GM13976 (cell line): Measurements from ENCODE around the gene APEH.

ENCODE experiments used
- DNase-seq: peaks from one replicate; pipeline ENCODE4 v3.0.0; 2012; ENCODE audit warnings: low spot score
- in situ Hi-C: fragments of 300-500 bp; cut with MboI; formaldehyde crosslinking; loops from one replicate; pipeline ENCODE4 v1.12.0; 2022; ENCODE audit warnings: low sequenced_read_pairs, mixed read lengths, inconsistent platforms; ENCODE audit not compliant: unreplicated experiment
- TF ChIP-seq, protein P1 (sequence below): IDR thresholded peaks from 2 replicates; pipeline ENCODE4 v1.5.1; 2012; ENCODE audit warnings: borderline replicate concordance, mild to moderate bottlenecking; ENCODE audit not compliant: insufficient read depth; ENCODE audit errors: extremely low read depth, missing control alignments, control extremely low read depth

The APEH gene

DNA sequence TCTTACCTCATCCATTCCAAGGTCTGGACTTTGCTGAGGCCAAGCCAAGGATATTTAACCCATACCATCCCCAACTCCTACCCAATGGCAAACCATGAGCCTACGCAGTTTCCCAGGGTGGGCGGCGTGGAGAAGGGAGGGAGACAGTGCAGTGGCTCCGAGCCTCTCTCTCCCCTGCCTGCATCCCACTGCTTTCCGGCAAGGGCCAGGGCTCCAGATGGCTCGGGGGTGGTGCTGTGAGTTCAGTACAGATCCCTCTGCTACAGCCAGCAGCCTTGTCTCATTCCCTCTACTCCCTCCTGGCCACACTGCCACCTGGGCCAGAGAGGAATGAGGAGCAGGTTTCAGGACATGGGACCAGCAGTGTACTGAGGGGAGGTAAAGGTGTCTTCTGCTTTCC, 44.3 kb upstream of the APEH start:
- in situ Hi-C loops = no loop called here
- DNase-seq = no peak
- TF ChIP-seq, protein P1, sequence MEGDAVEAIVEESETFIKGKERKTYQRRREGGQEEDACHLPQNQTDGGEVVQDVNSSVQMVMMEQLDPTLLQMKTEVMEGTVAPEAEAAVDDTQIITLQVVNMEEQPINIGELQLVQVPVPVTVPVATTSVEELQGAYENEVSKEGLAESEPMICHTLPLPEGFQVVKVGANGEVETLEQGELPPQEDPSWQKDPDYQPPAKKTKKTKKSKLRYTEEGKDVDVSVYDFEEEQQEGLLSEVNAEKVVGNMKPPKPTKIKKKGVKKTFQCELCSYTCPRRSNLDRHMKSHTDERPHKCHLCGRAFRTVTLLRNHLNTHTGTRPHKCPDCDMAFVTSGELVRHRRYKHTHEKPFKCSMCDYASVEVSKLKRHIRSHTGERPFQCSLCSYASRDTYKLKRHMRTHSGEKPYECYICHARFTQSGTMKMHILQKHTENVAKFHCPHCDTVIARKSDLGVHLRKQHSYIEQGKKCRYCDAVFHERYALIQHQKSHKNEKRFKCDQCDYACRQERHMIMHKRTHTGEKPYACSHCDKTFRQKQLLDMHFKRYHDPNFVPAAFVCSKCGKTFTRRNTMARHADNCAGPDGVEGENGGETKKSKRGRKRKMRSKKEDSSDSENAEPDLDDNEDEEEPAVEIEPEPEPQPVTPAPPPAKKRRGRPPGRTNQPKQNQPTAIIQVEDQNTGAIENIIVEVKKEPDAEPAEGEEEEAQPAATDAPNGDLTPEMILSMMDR = no peak

DNA sequence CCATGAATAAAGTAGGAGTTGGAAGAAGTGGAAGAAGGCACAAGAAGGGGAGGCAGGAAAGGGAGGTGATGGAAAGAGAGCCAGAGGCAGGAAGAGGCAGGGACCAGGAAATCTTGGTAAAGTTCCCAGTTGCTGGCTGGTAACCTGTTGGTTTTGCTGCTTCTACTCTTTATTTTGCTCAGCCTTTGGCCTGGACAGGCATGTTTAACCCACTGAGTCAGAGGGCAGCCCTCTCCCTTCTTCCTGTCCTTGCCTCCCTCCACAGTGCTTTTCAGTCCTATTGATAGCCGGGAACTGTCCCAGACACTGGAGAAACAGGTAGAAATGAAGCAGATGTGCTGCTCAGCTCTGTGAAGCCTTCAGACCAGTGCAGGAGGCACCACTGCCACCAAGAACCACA, 43.4 kb upstream of the APEH start:
- TF ChIP-seq, protein P1 = no peak
- in situ Hi-C loops = no loop called here
- DNase-seq = no peak

DNA sequence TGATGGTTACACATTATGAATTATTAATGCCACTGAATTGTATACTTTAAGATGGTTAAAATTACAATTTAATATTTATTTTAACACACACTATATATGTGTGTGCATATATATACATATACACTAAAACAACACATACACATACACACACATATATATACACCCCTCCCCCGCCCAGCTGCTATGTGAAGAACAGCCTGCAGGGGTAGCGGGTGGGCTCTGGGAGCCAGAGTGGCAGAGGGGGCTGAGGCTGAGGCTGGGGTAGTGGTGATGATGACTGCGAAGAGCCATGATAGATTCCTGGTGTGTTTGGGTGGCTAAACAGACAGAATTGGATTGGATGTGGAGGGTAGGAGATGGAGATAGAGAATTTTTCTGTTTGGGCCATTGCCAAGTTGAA, 39.4 kb upstream of the APEH start:
- no peak for DNase-seq
- in situ Hi-C loops = no loop called here

DNA sequence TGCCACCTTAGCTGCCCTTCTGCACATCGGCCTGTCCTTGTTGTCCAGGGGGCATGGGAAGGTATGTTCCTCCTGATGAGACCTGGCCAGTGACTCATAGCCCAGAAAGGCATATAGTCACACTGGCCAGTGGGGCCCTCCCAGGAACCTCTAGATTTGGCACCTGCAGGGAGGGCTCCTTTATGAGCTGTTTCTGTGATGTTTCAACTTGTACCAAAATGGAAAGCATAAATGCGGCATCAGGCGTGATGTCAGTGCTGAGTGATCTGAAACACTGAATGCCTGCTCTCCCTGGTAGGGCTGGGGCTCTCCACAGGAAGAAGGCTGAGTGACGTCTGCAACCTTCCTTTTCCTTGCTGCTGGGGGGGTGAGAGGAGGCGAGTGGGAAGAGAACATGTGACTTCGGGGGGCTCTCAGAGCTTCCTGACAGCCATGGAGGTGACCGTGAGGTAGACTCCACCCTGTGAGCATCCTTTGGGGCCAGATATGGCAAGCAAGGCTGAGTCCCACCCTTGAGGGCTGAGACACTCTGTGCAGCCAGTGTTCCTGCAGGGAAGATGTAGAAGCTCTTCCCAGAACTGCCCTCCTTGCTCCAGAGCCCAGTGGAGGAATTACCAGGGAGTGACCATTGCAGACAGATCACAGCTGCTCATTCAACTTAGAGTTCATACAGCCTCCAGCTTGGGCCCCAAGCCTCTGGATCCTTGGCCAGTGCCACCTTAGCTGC, 37.1 kb upstream of the APEH start:
- no peak for DNase-seq
- TF ChIP-seq, protein P1 = no peak
- in situ Hi-C loops = no loop called here

More for the DNA sequence above, 39.4 kb upstream of the APEH start:
- TF ChIP-seq, protein P1 = no peak

DNA sequence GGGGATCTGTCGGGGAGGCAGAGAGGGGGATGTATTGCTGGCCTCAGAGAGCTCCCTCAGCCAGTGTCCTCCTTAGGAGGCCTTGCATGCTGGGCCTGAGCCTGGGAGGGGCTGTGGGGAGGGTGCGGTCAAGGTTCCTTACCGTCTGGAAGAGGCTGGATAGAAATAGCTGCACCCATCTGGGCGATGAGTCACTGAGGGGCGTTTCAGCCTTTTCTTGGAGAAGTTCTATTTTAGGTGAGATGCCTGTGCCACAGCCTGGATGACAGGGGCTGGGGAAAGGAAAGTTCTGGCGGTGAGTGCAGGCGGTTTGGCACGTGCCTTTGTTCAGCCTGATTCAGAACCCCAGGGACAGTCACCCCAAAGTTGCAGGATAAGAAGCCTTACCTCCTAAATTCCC, 35.7 kb upstream of the APEH start:
- TF ChIP-seq, protein P1 = no peak
- no peak for DNase-seq
- in situ Hi-C loops = no loop called here

DNA sequence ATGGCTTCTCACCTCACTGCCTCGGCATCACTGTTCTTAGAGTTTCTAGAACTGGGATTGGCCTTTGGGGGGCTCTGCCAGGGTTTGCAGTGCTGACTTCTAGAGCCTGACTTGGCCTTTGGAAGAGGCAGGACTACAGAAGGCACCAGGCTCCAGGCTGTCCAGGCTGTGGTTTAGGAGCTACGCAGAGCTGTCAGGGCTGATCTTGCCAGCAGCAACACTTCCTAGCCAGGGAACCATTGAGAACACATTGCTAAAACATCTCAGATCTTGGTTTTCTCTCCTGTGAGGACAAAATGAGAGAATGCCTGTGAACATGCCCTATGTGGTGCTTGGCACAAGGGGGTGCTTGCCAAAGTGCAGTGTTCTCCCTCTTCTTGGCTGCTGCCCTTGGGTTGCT, 34.6 kb upstream of the APEH start:
- no peak for DNase-seq
- in situ Hi-C loops = no loop called here
- TF ChIP-seq, protein P1 = no peak
